Stimulated activated CD4-positive, alpha-beta T cell treated with anti-CD3 and anti-CD28 coated beads, Interleukin-4, amount 100 ng/mL, for 4 hours (primary cell): ENCODE results near the gene PITX2.

Experiments
- DNase-seq, 2 experiments: peaks; one replicate each; pipeline ENCODE4 v3.0.0-alpha.2; 2020

Gene PITX2

DNA sequence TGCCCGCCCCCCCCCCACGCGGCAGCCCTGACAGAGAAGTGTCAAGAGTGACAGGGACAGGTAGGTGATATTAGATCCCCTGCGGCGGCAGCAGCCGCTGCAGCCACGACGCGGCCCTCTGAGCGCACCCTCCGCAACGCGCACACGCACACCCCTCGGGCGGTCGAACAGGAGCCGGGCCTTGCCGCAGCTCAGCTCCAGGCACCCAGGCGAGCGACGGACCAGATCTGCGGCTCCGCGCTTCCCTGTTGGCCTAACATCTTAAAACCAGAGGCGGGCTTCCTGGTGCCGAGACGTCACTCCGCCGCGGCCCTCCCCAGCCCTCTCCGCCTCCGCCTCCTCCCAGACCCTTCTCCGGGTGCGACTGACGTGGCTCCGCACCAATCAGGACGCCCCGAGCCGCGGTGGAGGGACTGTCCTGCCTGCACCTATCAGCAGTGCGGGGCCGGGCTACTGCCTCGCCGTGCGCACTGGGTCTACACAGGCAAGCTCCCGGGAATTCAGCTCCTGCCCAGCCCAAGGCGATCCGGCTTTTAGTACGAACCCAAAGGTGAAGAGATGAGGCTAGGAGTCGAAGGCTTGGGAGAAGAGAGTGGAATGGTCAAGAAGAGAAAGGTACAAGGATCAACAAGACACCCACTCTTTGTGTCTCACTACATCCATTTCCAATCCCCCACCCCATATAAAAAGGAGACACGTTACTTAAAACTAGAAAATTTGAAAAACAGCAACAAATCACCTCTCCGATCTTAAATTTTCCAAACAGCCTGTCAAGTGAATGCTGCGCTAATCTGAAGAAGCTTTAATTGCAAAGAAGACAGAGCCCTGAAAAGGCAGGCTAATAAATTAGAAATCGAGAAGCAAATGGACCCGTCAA, at the start of gene PITX2:
Gene PITX2 (minus strand): TSS at position 237 of the 877 bp plus-strand sequence. CDS start 617 bp downstream, outside the sequence.
- peak; percentile 33 to 38 for DNase-seq

DNA sequence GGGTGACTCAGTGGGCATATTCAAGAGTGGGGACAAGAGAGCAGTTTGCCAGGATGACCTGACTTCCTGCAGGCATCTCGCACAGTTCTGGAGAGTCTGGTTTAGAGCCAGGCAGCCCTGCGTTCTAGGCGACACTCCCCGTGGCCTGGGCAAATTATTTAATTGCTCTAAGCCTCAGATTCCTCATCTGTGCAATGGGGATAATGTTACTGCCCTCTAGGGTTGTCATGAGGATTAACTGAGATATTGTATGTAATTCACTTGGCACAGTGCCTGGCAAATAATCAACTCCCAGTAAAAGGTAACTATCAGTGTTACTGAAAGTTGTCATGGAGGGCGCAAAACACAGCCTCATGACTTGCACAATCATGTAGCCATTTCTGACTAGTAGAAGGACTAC, 48.8 kb upstream of the PITX2 start:
- no peak for DNase-seq

DNA sequence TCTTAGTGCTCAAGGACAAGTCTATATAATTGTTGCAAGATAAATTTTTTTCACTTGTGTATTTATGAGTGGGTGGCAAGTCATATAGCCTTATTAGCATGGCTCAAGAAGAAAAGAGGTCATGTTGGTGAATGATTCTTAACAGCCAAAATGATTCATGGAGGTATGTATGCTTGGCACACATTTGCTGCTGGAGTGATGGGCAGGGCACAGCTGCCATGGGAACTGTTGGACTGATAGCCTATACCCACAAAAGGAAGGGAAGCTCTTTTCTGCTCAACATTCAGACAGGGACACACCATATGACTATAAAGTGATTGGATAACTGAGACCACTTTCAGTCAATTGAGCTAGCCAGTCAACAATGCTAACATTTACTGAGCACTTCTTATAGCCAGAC, 46.8 kb upstream of the PITX2 start:
- DNase-seq = no peak

DNA sequence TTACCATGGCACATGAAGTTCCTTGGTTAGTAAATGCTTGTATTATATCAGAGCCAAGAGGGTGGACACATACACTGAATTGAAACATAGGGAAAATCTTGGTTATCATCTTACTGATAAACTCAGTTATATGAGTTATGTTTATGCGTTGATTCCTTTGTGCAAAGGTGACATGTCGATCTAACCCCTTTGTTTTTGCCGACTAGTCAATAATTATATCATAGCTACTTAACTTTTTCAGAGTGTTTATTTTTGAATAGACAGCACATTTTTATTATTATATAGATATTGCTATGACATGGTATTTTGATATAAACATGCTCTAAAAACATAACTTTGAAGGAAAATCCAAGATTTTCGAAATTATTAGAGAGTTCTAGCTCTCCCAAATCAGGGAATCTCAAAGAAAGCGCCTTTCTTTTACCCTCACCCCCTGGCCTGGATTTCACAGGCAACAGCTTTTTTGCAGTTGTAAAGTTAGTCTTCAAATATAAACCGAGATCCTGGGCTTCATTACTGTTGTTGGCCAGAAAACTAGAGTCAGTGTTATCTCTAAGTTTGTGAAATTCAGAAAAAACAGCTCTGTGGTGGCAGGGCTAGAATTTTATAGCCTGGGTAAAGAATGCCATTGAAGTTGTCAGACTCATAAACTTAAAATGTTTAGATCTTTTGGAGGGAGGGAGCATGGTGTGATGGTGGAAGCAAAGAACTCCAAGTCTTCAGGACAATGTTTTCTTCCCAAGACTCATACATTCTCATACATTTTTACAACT, 45.8 kb upstream of the PITX2 start:
- no peak for DNase-seq

DNA sequence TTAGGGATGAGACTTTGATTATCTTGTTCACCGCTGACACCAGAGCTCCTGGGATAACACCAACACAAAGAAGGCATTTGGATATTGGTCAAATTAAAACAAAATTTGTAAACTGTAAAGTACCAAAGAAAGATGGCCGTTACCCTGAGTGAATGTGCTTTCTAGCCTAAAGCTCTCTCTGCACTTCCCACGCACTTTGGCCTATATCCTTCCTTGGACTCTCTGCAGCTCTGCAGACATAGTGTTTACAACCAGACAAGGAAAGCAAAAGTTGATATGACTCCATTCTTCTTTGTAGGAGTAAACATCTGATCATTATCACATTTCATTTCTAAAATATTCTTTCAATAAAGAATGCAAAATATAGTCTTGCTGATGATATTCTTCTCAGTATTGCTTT, 44.8 kb upstream of the PITX2 start:
- no peak for DNase-seq

DNA sequence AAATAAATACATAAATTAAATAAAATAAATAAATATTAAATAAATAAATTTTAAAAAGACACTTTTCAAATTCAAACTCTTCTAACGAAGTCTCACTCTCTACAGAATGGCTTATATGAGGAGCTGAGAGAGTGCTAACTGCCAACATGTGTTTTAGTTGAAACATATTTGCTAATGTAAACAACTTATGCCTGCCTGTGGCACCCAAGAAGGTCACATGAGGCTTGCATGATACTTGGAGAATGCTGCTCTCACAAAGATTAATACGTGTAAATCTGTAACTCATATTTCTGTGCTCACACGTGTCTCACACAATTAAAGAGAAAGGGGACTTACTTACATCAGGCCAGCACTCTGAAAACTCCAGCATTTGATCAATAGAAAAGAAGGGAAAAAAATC, 43.2 kb upstream of the PITX2 start:
- DNase-seq = no peak

DNA sequence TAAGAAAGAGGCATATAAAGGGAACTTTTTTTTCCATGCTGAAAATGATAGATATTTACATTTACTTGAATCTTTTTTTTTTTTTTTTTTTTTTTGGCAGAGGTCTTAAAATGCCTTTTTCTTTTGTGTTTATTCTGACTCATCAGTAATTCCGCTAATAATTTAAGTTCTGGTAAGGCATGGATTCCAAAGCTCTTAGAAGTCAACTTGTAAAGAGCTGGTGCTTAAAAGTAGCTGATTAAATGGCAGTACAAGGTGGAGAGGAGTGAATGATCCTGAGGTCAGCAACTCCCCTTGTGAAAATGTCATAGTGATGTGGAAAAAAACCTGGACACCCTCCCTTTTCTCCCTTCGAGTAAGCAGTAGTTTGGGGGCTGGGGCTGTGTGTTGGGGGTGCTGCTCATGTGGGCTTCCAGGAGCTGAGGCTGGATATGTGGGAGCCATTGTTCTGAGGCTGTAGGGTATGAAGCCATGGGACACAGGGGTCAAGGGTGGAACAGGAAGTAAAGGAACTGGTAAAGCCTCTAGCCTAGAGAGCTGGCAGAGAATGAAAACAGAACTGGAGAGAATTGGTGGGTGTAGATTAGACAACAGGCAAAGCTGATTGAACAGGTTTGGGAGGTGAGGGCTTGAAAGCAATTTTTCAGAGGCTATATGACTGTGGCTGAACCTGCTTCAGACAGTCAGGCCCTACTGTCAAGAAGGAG, 41.0 kb upstream of the PITX2 start:
- DNase-seq = no peak

DNA sequence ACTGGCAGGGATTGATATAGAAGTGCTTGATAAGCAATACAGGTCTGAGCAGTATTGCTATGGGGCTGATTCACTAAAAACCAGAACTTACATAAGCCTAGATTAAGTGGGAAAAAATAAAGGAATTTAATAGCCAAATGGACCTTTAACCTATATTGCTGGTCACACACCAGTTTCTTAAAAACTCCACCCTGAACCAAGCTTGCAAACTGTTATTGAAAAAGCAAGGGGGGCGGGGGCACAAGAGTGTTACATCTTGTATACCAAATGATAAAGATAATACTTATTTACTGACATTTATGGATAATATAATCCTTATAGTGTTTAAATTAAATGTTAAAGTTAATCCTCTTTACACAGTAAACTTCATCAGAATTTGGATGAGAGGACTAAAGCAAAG, 40.3 kb upstream of the PITX2 start:
- no peak for DNase-seq

DNA sequence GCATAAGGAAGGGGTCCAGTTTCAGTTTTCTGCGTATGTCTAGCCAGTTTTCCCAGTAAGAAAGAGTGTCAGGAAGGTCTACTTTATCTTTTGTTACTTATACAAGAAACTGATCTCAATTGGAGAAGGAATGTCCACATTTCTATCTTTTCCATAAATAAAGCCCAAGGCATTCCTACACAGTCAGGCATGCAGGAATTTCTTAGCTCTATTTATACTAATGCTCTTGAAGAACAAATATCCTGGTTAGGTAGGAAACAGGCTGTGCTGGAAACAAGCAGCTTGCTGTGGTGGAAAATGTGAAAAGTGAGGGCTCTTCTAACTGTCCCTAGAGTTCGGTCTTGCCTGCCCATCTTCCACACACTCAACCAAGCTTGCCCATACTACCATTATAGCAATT, 37.9 kb upstream of the PITX2 start:
- DNase-seq = no peak

DNA sequence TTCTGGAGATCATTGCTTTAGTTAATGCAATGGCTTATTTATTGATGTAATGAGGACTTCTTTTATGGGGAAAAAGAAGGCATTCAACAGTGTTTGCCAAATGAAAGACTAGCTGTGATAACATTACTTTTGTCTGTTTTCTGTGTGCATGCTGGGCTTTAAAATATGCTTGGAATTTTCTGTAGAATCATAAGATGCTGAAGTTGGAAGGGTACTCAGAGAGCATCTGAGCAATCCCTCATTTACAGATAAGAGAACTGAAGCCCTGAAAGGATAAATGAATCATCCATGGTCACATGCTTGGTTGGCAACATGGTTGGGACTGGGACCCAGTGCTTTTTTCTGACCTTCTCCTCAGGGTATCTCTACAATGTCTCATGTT, 31.4 kb upstream of the PITX2 start:
- DNase-seq = no peak

DNA sequence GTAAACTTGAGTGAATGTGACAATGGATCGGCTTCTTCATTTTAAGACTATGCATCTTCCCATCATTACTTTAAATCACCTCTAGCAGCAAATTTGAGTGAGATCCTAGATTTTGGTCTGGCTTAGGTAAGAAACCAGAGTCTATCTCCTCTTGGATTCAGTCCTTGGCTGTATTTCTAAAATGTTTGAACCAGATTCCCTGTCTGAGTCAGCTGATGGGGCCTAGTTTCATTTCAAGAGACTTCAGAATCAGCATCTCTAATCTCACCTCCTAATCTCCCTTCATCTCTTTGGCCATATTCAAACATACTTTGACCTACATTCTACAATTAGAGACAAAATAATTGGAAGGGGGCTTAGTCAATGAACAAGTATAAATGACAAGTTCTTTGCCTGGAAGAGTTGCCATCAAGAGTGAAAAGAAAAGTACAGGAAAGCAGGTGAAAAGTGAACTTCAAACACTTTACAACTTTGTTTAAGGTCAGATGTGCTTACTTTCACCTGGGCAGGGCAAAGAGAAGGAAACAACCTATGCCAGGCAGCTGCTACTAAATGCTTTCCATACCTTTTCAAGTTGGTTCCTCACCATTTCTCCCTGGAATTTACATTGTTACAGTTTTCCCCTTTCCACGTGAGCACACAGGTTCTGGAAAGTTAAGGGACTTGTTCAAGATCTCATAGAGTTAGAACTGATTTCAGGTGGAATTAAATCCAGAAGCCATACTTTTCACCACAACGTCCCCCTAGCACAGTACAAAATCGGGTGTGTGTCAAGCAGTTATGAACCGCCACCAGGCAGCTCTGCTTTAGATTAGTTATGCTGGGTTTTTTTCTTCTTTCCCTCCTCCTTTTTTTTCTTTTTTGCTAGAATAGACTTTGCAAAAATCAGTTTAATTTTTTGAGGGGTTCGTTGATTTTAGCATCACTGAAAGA, 30.7 kb upstream of the PITX2 start:
- no peak for DNase-seq

DNA sequence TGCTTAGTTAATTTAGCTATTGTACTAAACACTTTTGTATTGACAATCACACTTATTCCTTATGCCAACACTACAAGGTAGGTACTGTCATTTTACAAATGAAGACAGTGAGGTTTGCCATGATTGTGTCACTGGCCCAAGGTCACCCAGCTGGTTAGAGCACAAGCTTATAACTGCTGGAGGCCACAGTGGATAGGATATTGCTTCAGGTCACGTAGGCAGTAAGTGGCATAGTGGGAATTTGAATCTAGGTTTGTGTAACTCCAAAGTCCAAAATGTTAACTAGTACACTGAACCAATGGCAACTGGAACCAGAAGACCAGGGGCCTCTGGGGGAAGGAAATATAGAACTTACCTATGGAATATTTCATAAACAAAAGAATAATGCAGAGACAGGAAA, 21.1 kb upstream of the PITX2 start:
- DNase-seq = no peak

DNA sequence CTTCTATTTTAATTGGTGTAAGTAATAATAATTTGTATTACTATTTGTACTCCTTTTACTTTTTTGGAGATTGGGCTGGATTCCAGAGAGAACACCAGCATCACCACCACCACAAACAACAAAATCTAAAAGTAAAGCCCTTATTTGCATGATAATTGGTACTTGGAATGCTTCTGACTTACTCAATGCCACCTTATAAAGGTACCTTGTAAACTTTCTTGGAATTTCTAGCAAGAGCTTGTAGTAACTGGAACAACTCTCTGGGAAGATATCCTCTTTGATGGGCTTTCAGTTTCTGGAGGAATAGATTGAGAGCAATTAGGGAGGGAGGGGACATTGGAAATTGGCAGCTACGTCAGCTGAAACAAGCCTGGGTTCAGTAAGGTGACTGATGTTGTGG, 20.2 kb upstream of the PITX2 start:
- no peak for DNase-seq

DNA sequence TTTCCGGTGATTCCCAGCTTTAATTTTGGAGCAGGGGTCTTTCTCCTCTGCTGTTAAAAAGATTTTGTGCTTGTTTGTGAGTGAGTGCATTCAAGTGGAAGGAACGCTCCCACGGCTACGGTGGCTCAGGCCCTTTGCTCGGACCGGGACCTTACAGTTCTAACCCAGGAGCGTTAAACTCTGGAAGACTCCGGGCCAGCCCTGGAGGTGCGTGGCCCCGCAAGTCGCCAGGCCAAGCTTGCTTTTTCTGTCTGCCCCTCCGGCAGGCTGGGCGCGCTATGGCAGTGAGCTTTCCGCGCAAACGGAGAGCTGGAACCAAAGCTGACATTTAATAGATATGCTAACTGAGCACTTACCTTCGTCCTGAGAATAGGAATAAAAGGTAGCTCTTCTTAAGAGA, 18.3 kb upstream of the PITX2 start:
- no peak for DNase-seq

DNA sequence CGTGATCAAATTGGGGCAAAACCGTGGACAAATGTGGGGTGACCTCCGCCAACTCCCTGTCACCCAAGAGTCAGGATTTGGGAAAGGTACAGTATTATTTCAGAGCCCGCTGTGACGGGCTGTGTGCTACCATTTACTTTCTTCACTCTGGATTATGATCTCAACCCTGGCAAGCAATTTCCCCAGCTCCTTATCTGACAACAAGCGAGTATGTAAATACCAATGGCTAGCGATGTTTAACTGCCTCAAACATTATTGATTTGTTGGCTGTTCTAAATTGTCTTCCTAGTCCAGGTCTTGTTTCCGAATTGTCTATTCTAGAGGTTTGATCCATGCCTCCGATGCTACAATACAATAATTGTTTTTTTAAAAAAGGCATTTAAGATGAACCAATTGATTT, 17.7 kb upstream of the PITX2 start:
- DNase-seq = no peak

DNA sequence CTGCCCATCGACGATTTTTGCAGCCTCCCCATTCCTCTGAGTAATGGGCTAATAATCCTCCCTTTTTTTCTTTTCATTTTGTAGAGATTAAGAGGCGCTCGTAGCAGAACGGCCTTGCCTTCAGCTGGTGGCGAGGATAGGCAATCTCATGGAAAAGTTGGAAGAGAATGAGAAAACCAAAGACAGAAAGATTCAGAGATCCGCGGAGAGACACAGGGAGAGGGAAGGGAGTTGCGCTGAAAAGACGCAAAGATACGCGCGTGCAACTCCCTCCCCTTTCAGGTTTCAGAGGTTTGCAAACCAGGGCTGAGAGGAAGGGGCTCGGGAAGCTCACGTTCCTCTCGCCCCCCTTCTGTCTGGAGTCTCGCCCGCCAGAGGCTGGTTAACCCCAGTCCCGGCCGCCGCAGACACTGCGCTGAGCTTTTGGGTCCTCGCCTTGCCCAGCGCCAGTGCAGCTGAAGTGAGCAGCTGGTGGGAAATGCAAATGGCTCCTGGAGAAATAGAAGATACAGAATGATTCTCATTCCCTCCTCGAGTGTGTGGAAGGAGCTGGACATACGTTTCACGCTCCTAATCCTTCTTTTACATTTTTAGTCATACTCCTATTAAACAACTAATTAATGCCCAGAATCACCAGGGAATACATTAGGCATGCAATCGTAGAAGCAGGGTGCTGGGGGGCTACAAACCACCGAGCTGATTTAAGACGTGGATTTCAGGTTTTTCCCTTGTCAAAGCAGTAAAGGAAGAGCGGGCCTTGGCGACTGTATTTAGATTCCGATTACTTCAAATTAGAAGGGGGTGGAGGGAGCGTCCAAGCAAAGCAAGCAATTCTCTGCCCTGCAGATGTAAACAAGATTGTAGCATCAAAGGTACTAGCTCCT, 16.6 kb upstream of the PITX2 start:
- no peak for DNase-seq

DNA sequence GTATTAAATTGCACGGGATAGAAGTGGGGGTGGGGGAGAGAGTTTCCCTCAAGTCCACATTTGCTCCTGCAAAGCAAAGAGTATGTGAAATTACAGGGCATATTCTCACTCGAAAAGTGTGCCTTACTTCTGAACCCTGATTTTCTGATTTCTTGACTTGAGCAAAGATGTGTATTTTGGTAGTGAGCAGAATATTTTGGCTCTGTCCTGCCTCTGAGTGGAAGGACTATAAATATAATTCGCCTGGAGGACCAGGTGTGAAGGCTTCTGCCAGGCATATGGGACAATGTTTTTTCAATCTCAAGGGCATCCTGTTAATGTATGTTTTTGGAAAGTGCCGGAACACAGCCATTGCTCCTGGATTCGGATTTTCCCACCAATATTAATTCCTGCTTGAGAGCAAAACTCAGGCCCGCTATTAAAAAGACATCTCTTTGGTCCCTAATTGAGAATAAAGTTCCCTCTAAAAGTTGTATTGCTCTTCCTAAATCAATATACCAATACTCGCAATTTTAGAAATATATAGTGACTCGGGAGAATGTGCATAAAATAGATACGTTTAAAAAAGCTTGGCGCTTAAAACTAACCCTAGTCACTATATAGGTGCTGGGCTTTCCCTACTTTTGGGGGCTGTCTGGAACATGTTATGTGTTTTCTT, 15.3 kb upstream of the PITX2 start:
- no peak for DNase-seq

DNA sequence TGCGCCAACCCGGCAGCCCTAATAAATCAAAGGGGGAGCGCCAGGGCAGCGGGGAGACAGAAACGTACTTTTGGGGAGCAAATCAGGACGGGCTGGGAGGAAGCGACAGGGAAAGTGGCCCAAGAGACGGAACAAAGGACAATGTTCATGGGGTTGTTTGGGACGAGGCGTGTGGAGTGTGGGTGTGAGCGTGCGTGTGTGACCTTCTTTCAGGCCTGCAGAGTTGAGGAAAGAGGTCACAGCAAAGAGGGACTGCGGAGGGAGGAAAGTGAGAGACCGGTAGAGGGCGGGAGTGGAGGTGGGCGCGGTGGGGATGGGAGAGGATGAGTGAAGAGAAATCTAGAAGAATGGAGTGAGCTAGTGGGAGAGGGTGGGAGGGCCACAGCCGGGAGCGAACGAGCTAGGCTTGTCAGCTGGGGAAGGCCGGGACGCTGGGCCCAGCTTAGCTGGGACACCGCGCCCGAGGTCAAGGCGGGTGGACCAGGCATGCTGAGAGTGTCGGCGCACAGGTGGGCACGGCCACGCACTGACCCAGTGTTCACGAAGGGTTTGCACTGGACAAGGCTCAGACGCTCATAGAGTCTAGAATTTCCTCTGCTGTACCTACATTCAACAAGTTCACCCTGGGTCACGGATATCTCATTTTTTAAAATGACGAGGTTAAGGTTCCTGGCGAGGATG, 14.7 kb upstream of the PITX2 start:
- no peak for DNase-seq

DNA sequence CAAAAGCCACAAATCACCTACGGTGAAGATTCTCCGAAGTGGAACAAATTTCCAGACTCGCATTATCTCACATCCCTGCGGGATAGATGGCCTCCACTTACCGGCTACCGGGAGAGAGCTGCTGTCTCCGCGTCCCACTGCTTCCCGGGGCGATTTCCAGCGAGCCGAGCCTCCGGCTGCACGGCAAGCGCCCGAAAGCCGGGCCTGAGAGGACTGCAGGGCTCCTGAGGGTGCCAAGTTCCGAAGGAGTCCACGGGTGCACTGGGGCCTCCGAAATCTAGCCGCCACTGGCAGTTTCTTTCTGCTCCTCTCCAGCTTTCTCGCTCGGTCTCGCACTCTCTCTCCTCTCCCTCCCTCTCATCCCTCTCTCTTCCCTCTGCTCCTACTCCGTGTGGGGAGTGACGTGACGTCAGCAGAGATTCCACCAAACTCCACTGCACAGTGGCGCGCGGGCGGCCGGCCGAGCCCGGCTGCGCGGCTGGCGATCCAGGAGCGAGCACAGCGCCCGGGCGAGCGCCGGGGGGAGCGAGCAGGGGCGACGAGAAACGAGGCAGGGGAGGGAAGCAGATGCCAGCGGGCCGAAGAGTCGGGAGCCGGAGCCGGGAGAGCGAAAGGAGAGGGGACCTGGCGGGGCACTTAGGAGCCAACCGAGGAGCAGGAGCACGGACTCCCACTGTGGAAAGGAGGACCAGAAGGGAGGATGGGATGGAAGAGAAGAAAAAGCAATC, 14.0 kb upstream of the PITX2 start:
- no peak for DNase-seq
